HL-60 (cell line): ENCODE results near the gene PEF1.

Source experiments
- POLR2AphosphoS5 ChIP-seq: IDR thresholded peaks from 2 replicates; pipeline ENCODE4 v1.6.1; 2012; ENCODE audit warnings: low read depth
- TF ChIP-seq, protein P1 (sequence below): IDR thresholded peaks from one replicate; pipeline ENCODE4 v1.5.1; 2011; ENCODE audit warnings: low read length, control low read depth, inconsistent platforms; ENCODE audit not compliant: insufficient read depth

- TF ChIP-seq, protein P1, sequence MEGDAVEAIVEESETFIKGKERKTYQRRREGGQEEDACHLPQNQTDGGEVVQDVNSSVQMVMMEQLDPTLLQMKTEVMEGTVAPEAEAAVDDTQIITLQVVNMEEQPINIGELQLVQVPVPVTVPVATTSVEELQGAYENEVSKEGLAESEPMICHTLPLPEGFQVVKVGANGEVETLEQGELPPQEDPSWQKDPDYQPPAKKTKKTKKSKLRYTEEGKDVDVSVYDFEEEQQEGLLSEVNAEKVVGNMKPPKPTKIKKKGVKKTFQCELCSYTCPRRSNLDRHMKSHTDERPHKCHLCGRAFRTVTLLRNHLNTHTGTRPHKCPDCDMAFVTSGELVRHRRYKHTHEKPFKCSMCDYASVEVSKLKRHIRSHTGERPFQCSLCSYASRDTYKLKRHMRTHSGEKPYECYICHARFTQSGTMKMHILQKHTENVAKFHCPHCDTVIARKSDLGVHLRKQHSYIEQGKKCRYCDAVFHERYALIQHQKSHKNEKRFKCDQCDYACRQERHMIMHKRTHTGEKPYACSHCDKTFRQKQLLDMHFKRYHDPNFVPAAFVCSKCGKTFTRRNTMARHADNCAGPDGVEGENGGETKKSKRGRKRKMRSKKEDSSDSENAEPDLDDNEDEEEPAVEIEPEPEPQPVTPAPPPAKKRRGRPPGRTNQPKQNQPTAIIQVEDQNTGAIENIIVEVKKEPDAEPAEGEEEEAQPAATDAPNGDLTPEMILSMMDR: no peak
- TF ChIP-seq POLR2AphosphoS5: no peak
These were observed 6.4 kb upstream of the PEF1 start for GRCh38 chr1:31651089-31651420.
